Measurements from ENCODE around the gene C5orf15.

The C5orf15 gene

GRCh38 chr5:133968204-133968980, at the start of gene C5orf15:
C5orf15 (minus strand) TSS chr5:133968625; CDS start chr5:133968584, 41 bp downstream.
- TF ChIP-seq CTCF (IDR thresholded peaks at IDR 0.05; ENCODE audit: low read depth, low read length, missing control alignments): peak; percentile 24
- H3K4me3 ChIP-seq (ENCODE audit: low read depth, low read length): peak within 1 kb of the TSS; percentile 86
- peak; percentile 92 for DNase-seq (ENCODE audit: low read depth)
- in situ Hi-C loops (cut with HindIII; ENCODE audit: low sequenced_read_pairs): no loop called here

- DNase-seq (ENCODE audit: low read depth): no peak
- in situ Hi-C loops (cut with HindIII; ENCODE audit: low sequenced_read_pairs): no loop called here
Measured at GRCh38 chr5:134008266-134008749, 39.9 kb upstream of the C5orf15 start.

GRCh38 chr5:134007581-134008265, 39.3 kb upstream of the C5orf15 start:
- no peak overlapping the region for H3K4me3 ChIP-seq (ENCODE audit: low read depth, low read length)
- in situ Hi-C loops (cut with HindIII; ENCODE audit: low sequenced_read_pairs): no loop called here
- DNase-seq (ENCODE audit: low read depth): no peak
- TF ChIP-seq CTCF (IDR thresholded peaks at IDR 0.05; ENCODE audit: low read depth, low read length, missing control alignments): no peak

More at GRCh38 chr5:134008266-134008749, 39.9 kb upstream of the C5orf15 start:
- H3K4me3 ChIP-seq (ENCODE audit: low read depth, low read length): no peak overlapping the region
- TF ChIP-seq CTCF (IDR thresholded peaks at IDR 0.05; ENCODE audit: low read depth, low read length, missing control alignments): no peak

GRCh38 chr5:134006115-134006514, 37.7 kb upstream of the C5orf15 start:
- TF ChIP-seq CTCF (IDR thresholded peaks at IDR 0.05; ENCODE audit: low read depth, low read length, missing control alignments): no peak
- DNase-seq (ENCODE audit: low read depth): no peak
- in situ Hi-C loops (cut with HindIII; ENCODE audit: low sequenced_read_pairs): no loop called here
- H3K4me3 ChIP-seq (ENCODE audit: low read depth, low read length): peak overlapping the region; percentile 73

GRCh38 chr5:134005417-134006061, 37.1 kb upstream of the C5orf15 start:
- no peak for TF ChIP-seq CTCF (IDR thresholded peaks at IDR 0.05; ENCODE audit: low read depth, low read length, missing control alignments)
- DNase-seq (ENCODE audit: low read depth): no peak
- peak overlapping the region; percentile 73 for H3K4me3 ChIP-seq (ENCODE audit: low read depth, low read length)
- in situ Hi-C loops (cut with HindIII; ENCODE audit: low sequenced_read_pairs): no loop called here

- in situ Hi-C loops (cut with HindIII; ENCODE audit: low sequenced_read_pairs): no loop called here
- peak within 1 kb of the TSS; percentile 73 for H3K4me3 ChIP-seq (ENCODE audit: low read depth, low read length)
Measured at GRCh38 chr5:134004626-134005416, 36.4 kb upstream of the C5orf15 start, which contains the start of gene VDAC1. VDAC1 (minus strand) TSS chr5:134004975; CDS start chr5:133993012, 11,963 bp downstream.

More at GRCh38 chr5:134004626-134005416, 36.4 kb upstream of the C5orf15 start, which contains the start of gene VDAC1:
- TF ChIP-seq CTCF (IDR thresholded peaks at IDR 0.05; ENCODE audit: low read depth, low read length, missing control alignments): no peak
- DNase-seq (ENCODE audit: low read depth): peak; percentile 51

All from astrocyte of the cerebellum (primary cell).